Ovary (tissue), 9 donors: ENCODE results near the gene TNFRSF6B. TPM values are rescaled to one million over a fixed set of nuclear protein-coding genes. Genes with fewer than 3 reads are reported as not detected.

ENCODE experiments used
- DNase-seq, 5 donors: peaks; one replicate each; pipeline ENCODE4 v3.0.0-alpha.2; 2019 to 2020
- H3K27ac ChIP-seq, 2 donors: fragments of 200-600 bp; one replicate each; pipeline versions ENCODE4 v1.5.1 to v1.8.0; 2019 to 2022
- H3K27me3 ChIP-seq: fragments of 200-600 bp; one replicate; pipeline ENCODE4 v1.8.0; 2022
- H3K36me3 ChIP-seq: fragments of 200-600 bp; sonication (generic); one replicate; pipeline ENCODE4 v1.5.1; 2019
- H3K4me1 ChIP-seq: one replicate; pipeline ENCODE4 v1.8.1; 2013; ENCODE audit warnings: mild to moderate bottlenecking, moderate library complexity; ENCODE audit not compliant: insufficient read depth
- H3K4me3 ChIP-seq: fragments of 200-600 bp; sonication (generic); one replicate; pipeline ENCODE4 v1.5.1; 2017
- H3K9me3 ChIP-seq, 2 donors: fragments of 200-600 bp in 1 of 2; sonication (generic) in 1 of 2; one replicate each; pipeline versions ENCODE4 v1.5.1 to v1.8.1; 2013 to 2019; ENCODE audit warnings: mild to moderate bottlenecking in 1 of 2, moderate library complexity in 1 of 2
- EP300 ChIP-seq: sonication (generic); formaldehyde crosslinking; IDR thresholded peaks from one replicate; pipeline ENCODE4 v1.6.1; 2017; ENCODE audit warnings: antibody characterized with exemption
- POLR2A ChIP-seq: fragments of 450-650 bp; IDR thresholded peaks from one replicate; pipeline ENCODE4 v1.6.1; 2017; ENCODE audit warnings: antibody characterized with exemption, mild to moderate bottlenecking, moderate library complexity
- WGBS, 3 donors: extraction: QIAGEN DNeasy Blood & Tissue Kit in 1 of 3; methylation state at CpG; one replicate each; pipeline versions ENCODE4 v1.1.5 to v1.1.7; 2013 to 2017; 5-methylcytosine and 5-hydroxymethylcytosine counted together
- intact Hi-C, 4 donors: fragments of 100-400 bp; cut with DNase I; formaldehyde crosslinking; loops; one replicate each; pipeline versions ENCODE4 v1.11.0 to v1.15.1; 2022 to 2023
- polyA plus RNA-seq, 2 donors: library from polyadenylated mRNA; stranded (reverse); fragments of 200-250 nt in 1 of 2; fragments of 350-450 nt in 1 of 2; fragmentation: Illumina TruSeq in 1 of 2; extraction: RNeasy Lipid Tissue Mini Kit (QIAGEN cat#74804) in 1 of 2; gene quantifications; one replicate each; pipeline ENCODE4 v1.2.3, GENCODE V29; 2013 to 2014
- total RNA-seq, 7 donors: library from RNA; depleted of rRNA in 2 of 7; stranded (reverse); fragments of >200 nt in 2 of 7; fragmentation: NEBNext Ultra II Directional in 3 of 7; extraction: Animal tissue kit (Norgen Biotek cat#: 25700) in 3 of 7; gene quantifications; one replicate each; pipeline versions ENCODE4 v1.1.0 to v1.2.4, GENCODE V29; 2016 to 2023
- TF ChIP-seq, protein P1 (sequence below), 3 donors: fragments of 450-650 bp in 2 of 3; fragments of 200-600 bp in 1 of 3; IDR thresholded peaks; one replicate each; pipeline versions ENCODE4 v1.5.1 to v1.8.0; 2016 to 2022; ENCODE audit warnings: antibody characterized with exemption in 3 of 3, mild to moderate bottlenecking in 1 of 3
- donor health status: DM: no; HTN: no; CAD: no; lungs with moderate emphysema.
- donor health status: DM: no; HTN: no; CAD: no.
- donor health status: Bipolar disorder and iron deficiency.
- donor health status: DM: yes; HTN: yes; CAD: no.
- donor health status: DM: no; HTN: no; CAD: no.
- donor health status: DM: yes; HTN: yes; CAD: no.

Gene TNFRSF6B
- total and polyA plus RNA-seq, 9 donors, result 2.0 to 7.0 (median 4.2) TPM; not detected in 1

DNA sequence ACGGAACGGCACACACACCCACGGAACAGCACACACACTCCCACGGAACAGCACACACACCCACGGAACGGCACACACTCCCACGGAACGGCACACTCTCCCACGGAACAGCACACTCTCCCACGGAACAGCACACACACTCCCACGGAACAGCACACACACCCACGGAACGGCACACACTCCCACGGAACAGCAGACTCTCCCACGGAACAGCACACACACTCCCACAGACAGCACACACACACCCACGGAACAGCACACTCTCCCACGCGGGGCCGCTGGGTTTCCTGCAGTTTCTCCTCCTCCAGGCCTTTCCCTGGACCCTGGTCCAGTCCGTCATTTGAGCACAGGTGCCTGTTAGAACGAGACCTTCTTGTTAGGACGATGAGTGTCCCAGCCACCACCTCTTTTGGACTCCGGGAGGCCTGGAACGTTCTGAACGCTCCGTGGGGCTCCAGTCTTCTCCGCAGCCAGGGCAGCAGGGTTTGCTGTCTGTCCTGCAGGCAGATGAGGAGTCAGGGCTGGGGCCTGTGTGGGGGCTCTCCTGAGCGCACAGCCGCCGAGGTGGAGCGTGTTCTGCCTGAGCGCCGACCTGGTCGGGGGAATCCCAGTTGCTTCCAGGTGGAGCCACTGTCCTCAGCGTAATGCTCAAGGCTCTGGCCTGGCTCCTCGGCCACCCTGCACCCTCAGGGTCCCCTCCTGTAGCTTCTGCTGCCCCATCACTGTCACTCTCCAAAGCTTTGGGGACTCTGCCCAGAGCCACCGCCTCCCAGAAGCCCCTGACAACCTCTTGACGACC is 17.6 kb upstream of the TNFRSF6B start:
- no peaks in the 10 kb centered on the region for H3K36me3 ChIP-seq
- intact Hi-C loops, result no loop called here
- no peak overlapping the region for H3K4me3 ChIP-seq
- 67 to 80% (median 69%) methylated on average over 38 of the region's 38 CpGs for WGBS, 3 donors
- no peaks in the 10 kb centered on the region for H3K27me3 ChIP-seq
- H3K27ac ChIP-seq, result no peak overlapping the region
- no peak for TF ChIP-seq POLR2A
- no peak for DNase-seq
- no peaks in the 10 kb centered on the region for H3K4me1 ChIP-seq
- H3K9me3 ChIP-seq, result no peaks in the 10 kb centered on the region

DNA sequence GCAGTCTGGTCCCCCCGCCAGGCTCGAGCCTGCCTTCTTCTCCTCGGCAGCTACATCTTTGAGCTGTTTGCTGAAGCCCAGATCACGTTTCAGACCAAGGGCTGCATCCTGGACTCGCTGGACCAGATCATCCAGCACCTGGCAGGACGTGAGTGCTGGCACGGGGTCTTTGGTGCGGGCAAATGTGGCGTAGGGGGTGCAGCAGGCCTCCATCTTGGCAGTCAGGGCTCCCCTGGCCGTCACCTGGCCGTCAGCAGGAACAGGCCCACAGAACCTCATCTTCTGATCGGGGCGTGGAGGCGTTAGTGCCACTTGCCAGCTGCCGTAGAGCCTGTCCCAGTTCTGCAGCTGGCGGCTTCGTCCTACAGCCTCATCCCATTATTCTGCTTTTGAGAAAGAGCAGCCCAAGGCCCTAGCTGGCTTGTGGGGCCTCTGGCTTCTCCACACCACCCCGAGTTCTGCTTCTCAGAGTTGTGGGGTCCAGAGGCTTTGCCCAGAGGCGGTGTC is 16.6 kb upstream of the TNFRSF6B start:
- Histone ChIP-seq H3K9me3 (no peaks in the 10 kb centered on the region), H3K36me3 (no peaks in the 10 kb centered on the region), H3K27ac (no peak overlapping the region), H3K4me1 (no peaks in the 10 kb centered on the region), H3K4me3 (no peak overlapping the region), H3K27me3 (no peaks in the 10 kb centered on the region)
- 93 to 95% (median 94%) methylated on average over 19 of the region's 19 CpGs for WGBS, 3 donors
- TF ChIP-seq, protein P1, sequence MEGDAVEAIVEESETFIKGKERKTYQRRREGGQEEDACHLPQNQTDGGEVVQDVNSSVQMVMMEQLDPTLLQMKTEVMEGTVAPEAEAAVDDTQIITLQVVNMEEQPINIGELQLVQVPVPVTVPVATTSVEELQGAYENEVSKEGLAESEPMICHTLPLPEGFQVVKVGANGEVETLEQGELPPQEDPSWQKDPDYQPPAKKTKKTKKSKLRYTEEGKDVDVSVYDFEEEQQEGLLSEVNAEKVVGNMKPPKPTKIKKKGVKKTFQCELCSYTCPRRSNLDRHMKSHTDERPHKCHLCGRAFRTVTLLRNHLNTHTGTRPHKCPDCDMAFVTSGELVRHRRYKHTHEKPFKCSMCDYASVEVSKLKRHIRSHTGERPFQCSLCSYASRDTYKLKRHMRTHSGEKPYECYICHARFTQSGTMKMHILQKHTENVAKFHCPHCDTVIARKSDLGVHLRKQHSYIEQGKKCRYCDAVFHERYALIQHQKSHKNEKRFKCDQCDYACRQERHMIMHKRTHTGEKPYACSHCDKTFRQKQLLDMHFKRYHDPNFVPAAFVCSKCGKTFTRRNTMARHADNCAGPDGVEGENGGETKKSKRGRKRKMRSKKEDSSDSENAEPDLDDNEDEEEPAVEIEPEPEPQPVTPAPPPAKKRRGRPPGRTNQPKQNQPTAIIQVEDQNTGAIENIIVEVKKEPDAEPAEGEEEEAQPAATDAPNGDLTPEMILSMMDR (IDR thresholded peaks at IDR 0.05), result no peak
- TF ChIP-seq POLR2A (no peak), EP300 (no peak)
- intact Hi-C loops, result no loop called here
- no peak for DNase-seq

DNA sequence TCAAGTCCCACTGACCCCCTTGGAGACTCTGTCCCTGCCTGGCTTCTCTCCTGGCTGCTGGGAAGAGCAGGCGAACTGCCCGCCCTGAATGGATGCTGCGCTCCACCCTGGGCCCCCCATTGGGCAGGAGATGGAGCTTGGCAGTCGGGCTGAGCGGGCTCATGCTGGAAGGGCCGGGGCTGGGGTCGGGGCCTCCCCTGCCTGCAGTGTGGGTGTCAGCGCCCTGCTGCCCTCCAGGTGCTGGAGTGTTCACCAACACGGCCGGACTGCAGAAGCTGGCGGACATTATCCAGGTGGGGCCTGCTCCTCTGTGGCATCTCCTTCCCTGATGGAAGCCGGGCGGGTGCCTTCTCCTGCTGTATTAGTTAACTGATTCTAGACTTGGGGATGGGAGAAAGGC is 16.0 kb upstream of the TNFRSF6B start:
- TF ChIP-seq EP300, result no peak
- TF ChIP-seq POLR2A, result no peak
- TF ChIP-seq, protein P1 (IDR thresholded peaks at IDR 0.05), result no peak
- Histone ChIP-seq H3K4me1 (no peaks in the 10 kb centered on the region), H3K27ac (no peak overlapping the region), H3K36me3 (no peaks in the 10 kb centered on the region), H3K9me3 (no peaks in the 10 kb centered on the region), H3K4me3 (no peak overlapping the region), H3K27me3 (no peaks in the 10 kb centered on the region)
- 92 to 95% (median 93%) methylated on average over 12 to 13 of the region's 13 CpGs for WGBS, 3 donors
- DNase-seq, result no peak
- intact Hi-C loops, result no loop called here

DNA sequence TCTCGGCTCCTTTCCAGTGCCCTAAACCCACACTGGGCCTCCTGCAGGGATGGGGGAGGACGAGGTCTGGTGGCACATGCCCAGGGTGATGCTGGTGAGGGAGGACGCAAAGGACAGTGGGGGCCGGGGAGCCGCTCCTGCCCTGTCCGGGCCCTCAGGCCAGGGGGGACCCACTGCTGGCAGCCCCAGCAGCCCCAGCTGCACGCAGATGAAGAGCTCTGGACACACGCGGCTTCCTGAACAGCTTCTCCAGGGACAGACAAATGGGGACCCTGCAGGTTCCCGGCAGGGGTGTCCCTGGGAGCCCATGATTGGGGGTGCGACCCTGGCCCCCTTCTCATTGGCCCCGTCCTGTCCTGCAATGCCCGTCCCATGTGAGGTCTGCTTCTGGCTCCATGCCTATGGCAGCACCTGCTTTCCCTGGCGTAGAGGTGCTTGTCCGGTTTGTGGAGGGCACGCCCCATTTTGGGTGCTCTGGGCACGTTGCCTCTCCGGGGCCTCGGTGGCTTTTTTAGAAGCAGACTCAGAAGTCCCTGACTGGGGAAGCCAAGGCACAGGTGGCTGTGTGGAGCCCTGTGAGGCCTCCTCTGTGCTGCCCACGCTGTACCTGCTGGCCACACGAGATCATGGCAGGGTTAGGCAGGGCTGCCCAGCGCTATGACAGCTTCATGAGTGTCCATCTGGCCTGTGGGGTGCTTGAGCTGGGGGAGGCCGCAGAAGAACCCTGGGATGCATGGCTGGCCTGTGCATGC is 15.4 kb upstream of the TNFRSF6B start:
- H3K4me1 ChIP-seq, result no peaks in the 10 kb centered on the region
- WGBS, 3 donors, result 91 to 95% (median 94%) methylated on average over 18 to 23 of the region's 23 CpGs
- no peak overlapping the region for H3K27ac ChIP-seq
- TF ChIP-seq POLR2A, result no peak
- TF ChIP-seq, protein P1 (IDR thresholded peaks at IDR 0.05), result no peak
- no peak for TF ChIP-seq EP300
- H3K36me3 ChIP-seq, result no peaks in the 10 kb centered on the region
- no peaks in the 10 kb centered on the region for H3K9me3 ChIP-seq
- no peaks in the 10 kb centered on the region for H3K27me3 ChIP-seq
- intact Hi-C loops, result no loop called here
- no peak overlapping the region for H3K4me3 ChIP-seq
- DNase-seq, result no peak
